Neural progenitor cell (in vitro differentiated cells): ENCODE results near the gene APBB2. TPM values are rescaled to one million over a fixed set of nuclear protein-coding genes. Genes with fewer than 3 reads are reported as not detected.
A peak's percentile ranks its signal among the peaks of the same experiment; 100 is the strongest.
"Not testable (repeated sequence)": the region's sequence is repeated elsewhere in the genome, so short reads cannot be mapped to it uniquely, and the experiment has no call there.

Source experiments
- DNase-seq: peaks from one replicate; pipeline ENCODE4 v3.0.0-alpha.2; 2016; ENCODE audit warnings: low spot score
- H2AFZ ChIP-seq: fragments of 200-600 bp; sonication (generic); replicated peaks from 2 replicates; pipeline ENCODE4 v1.6.1; 2016; ENCODE audit warnings: antibody characterized with exemption
- H3F3A ChIP-seq: fragments of 200-600 bp; sonication (generic); 2 replicates; pipeline ENCODE4 v1.6.1; 2016; ENCODE audit warnings: antibody characterized with exemption, low read depth
- H3K27ac ChIP-seq: fragments of 200-600 bp; sonication (generic); 2 replicates; pipeline ENCODE4 v1.5.1; 2016; ENCODE audit warnings: mild to moderate bottlenecking
- H3K27me3 ChIP-seq: fragments of 200-600 bp; sonication (generic); 2 replicates; pipeline ENCODE4 v1.6.1; 2016; ENCODE audit warnings: mild to moderate bottlenecking, moderate library complexity
- H3K36me3 ChIP-seq: fragments of 200-600 bp; sonication (generic); 2 replicates; pipeline ENCODE4 v1.5.1; 2016
- H3K4me1 ChIP-seq: fragments of 200-600 bp; sonication (generic); 2 replicates; pipeline ENCODE4 v1.6.1; 2016; ENCODE audit warnings: mixed run types
- H3K4me2 ChIP-seq: fragments of 200-600 bp; sonication (generic); 2 replicates; pipeline ENCODE4 v1.6.1; 2016
- H3K4me3 ChIP-seq: fragments of 200-600 bp; sonication (generic); 2 replicates; pipeline ENCODE4 v1.5.1; 2016
- H3K79me2 ChIP-seq: fragments of 200-600 bp; sonication (generic); 2 replicates; pipeline ENCODE4 v1.6.1; 2016; ENCODE audit warnings: low read depth
- H3K9ac ChIP-seq: fragments of 200-600 bp; sonication (generic); 2 replicates; pipeline ENCODE4 v1.6.1; 2016
- H3K9me3 ChIP-seq: fragments of 200-600 bp; sonication (generic); 2 replicates; pipeline ENCODE4 v1.5.1; 2016; ENCODE audit warnings: low read depth
- H4K20me1 ChIP-seq: fragments of 200-600 bp; sonication (generic); 2 replicates; pipeline ENCODE4 v1.6.1; 2016; ENCODE audit warnings: low read depth
- H3K27ac Mint-ChIP-seq: 3 replicates; pipeline ENCODE4 v1.8.0; 2021; ENCODE audit warnings: mixed read lengths
- H3K27me3 Mint-ChIP-seq: 2 replicates; pipeline ENCODE4 v1.8.0; 2022; ENCODE audit warnings: low read depth, mild to moderate bottlenecking, inconsistent platforms, moderate library complexity, mixed read lengths; ENCODE audit not compliant: insufficient read depth
- H3K36me3 Mint-ChIP-seq: 3 replicates; pipeline ENCODE4 v1.8.0; 2021; ENCODE audit warnings: mixed read lengths
- H3K4me1 Mint-ChIP-seq: 3 replicates; pipeline ENCODE4 v1.8.0; 2021; ENCODE audit warnings: mixed read lengths
- H3K4me3 Mint-ChIP-seq: 3 replicates; pipeline ENCODE4 v1.8.0; 2021; ENCODE audit warnings: mild to moderate bottlenecking, moderate library complexity, mixed read lengths
- H3K9me3 Mint-ChIP-seq: 3 replicates; pipeline ENCODE4 v1.8.0; 2020; ENCODE audit warnings: mixed read lengths
- EZH2 ChIP-seq: fragments of 200-600 bp; sonication (generic); IDR thresholded peaks from 2 replicates; pipeline ENCODE4 v1.6.1; 2017; ENCODE audit warnings: antibody characterized with exemption, mild to moderate bottlenecking, moderate library complexity
- EZH2phosphoT487 ChIP-seq: fragments of 200-600 bp; sonication (generic); IDR thresholded peaks from 2 replicates; pipeline ENCODE4 v1.6.1; 2017; ENCODE audit warnings: antibody characterized with exemption
- total RNA-seq: library from RNA; depleted of rRNA; stranded (reverse); fragments of >200 nt; gene quantifications from 2 replicates; pipeline ENCODE4 v1.2.3, GENCODE V29; 2015; ENCODE audit warnings: low replicate concordance
- TF ChIP-seq, protein P1 (sequence below): fragments of 200-600 bp; sonication (generic); IDR thresholded peaks from 2 replicates; pipeline ENCODE4 v1.5.1; 2017; ENCODE audit warnings: antibody characterized with exemption, mild to moderate bottlenecking

The APBB2 gene
- total RNA-seq, 1 donor from 2014 or later, result 83.2 TPM

- no peaks in the 10 kb centered on the region for H3K79me2 ChIP-seq
- no peaks in the 10 kb centered on the region for H3K27me3 ChIP-seq
- no peak for TF ChIP-seq EZH2
- TF ChIP-seq EZH2phosphoT487, result no peak
- TF ChIP-seq, protein P1, sequence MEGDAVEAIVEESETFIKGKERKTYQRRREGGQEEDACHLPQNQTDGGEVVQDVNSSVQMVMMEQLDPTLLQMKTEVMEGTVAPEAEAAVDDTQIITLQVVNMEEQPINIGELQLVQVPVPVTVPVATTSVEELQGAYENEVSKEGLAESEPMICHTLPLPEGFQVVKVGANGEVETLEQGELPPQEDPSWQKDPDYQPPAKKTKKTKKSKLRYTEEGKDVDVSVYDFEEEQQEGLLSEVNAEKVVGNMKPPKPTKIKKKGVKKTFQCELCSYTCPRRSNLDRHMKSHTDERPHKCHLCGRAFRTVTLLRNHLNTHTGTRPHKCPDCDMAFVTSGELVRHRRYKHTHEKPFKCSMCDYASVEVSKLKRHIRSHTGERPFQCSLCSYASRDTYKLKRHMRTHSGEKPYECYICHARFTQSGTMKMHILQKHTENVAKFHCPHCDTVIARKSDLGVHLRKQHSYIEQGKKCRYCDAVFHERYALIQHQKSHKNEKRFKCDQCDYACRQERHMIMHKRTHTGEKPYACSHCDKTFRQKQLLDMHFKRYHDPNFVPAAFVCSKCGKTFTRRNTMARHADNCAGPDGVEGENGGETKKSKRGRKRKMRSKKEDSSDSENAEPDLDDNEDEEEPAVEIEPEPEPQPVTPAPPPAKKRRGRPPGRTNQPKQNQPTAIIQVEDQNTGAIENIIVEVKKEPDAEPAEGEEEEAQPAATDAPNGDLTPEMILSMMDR, result peak; percentile 77
- no peaks in the 10 kb centered on the region for H3K36me3 ChIP-seq
- peak; percentile 48 for DNase-seq
- H3K27me3 Mint-ChIP-seq, result peaks cover 2% of the 10 kb centered on the region
- H3K4me3 ChIP-seq, result no peak overlapping the region
- H3K36me3 Mint-ChIP-seq, result no peaks in the 10 kb centered on the region
- H3K4me1 ChIP-seq, result no peaks in the 10 kb centered on the region
- no peak overlapping the region for H3K27ac ChIP-seq
- H3K4me3 Mint-ChIP-seq, result no peak overlapping the region
- H3F3A ChIP-seq, result peaks cover 6% of the 10 kb centered on the region
- no peaks in the 10 kb centered on the region for H3K9me3 Mint-ChIP-seq
- no peak overlapping the region for H3K27ac Mint-ChIP-seq
- H3K9ac ChIP-seq, result no peak overlapping the region
- peaks cover 4% of the 10 kb centered on the region for H3K4me1 Mint-ChIP-seq
- no peaks in the 10 kb centered on the region for H4K20me1 ChIP-seq
- H2AFZ ChIP-seq, result peak overlapping the region; percentile 67
- H3K9me3 ChIP-seq, result no peaks in the 10 kb centered on the region
- H3K4me2 ChIP-seq, result no peak overlapping the region
Measured at GRCh38 chr4:40924096-40924792, 290.1 kb downstream of the APBB2 start.

- Histone ChIP-seq H2AFZ (no peak overlapping the region), H3K4me3 (no peak overlapping the region), H3K36me3 (no peaks in the 10 kb centered on the region), H3K4me1 (no peaks in the 10 kb centered on the region), H3K9me3 (no peaks in the 10 kb centered on the region), H3K4me2 (no peak overlapping the region), H3K79me2 (no peaks in the 10 kb centered on the region), H3F3A (peaks cover 6% of the 10 kb centered on the region), H4K20me1 (no peaks in the 10 kb centered on the region), H3K27me3 (no peaks in the 10 kb centered on the region), H3K27ac (no peak overlapping the region), H3K9ac (no peak overlapping the region)
- H3K27ac Mint-ChIP-seq, result no peak overlapping the region
- no peaks in the 10 kb centered on the region for H3K9me3 Mint-ChIP-seq
- peaks cover 4% of the 10 kb centered on the region for H3K4me1 Mint-ChIP-seq
- no peaks in the 10 kb centered on the region for H3K36me3 Mint-ChIP-seq
- no peak overlapping the region for H3K4me3 Mint-ChIP-seq
- H3K27me3 Mint-ChIP-seq, result peaks cover 2% of the 10 kb centered on the region
- TF ChIP-seq EZH2, result no peak
- TF ChIP-seq EZH2phosphoT487, result no peak
- TF ChIP-seq, protein P1, result no peak
- no peak for DNase-seq
Measured at GRCh38 chr4:40923316-40924095, 290.8 kb downstream of the APBB2 start.

- not testable (repeated sequence) for H3K27ac Mint-ChIP-seq, H3K9ac ChIP-seq, H3F3A ChIP-seq, H4K20me1 ChIP-seq, H3K36me3 Mint-ChIP-seq, H3K9me3 ChIP-seq, H3K27ac ChIP-seq, H3K4me3 Mint-ChIP-seq, H3K79me2 ChIP-seq, H3K4me3 ChIP-seq, H3K36me3 ChIP-seq, H3K27me3 ChIP-seq, H3K4me1 ChIP-seq, DNase-seq, H3K4me2 ChIP-seq, H2AFZ ChIP-seq, H3K4me1 Mint-ChIP-seq, H3K9me3 Mint-ChIP-seq, H3K27me3 Mint-ChIP-seq
Measured at GRCh38 chr4:40919976-40920375, 294.4 kb downstream of the APBB2 start.

DNA sequence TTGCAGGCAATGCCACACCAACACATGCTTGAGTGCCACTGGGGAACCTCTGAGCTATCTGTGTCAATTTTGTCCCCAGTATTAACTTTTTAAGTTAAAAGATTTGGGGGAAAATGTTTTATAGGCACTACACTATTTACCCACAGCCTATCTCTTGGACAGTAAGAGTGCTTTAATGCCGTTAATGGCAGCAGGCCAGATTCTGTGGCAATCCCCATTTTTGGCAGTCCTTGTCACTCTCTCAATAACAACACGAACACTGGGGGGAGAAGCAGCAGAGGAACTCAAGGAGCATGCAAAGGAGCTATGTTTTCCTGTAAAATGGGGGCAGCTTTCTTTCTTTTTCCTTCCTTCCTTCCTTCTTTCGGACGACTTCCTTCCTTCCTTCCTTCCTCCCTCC, 296.0 kb downstream of the APBB2 start:
- no peak overlapping the region for H3K27ac Mint-ChIP-seq
- H3K36me3 Mint-ChIP-seq, result no peaks in the 10 kb centered on the region
- Histone ChIP-seq H3K4me1 (peaks cover 10% of the 10 kb centered on the region), H2AFZ (no peak overlapping the region), H3K4me3 (no peak overlapping the region), H3K9me3 (no peaks in the 10 kb centered on the region), H3K79me2 (no peaks in the 10 kb centered on the region), H3K36me3 (no peaks in the 10 kb centered on the region), H3K9ac (no peak overlapping the region), H3F3A (no peaks in the 10 kb centered on the region), H3K27ac (no peak overlapping the region), H3K27me3 (no peaks in the 10 kb centered on the region), H4K20me1 (no peaks in the 10 kb centered on the region), H3K4me2 (no peak overlapping the region)
- no peak for DNase-seq
- H3K9me3 Mint-ChIP-seq, result no peaks in the 10 kb centered on the region
- no peak overlapping the region for H3K4me3 Mint-ChIP-seq
- TF ChIP-seq EZH2 (no peak), EZH2phosphoT487 (no peak)
- TF ChIP-seq, protein P1, result no peak
- H3K27me3 Mint-ChIP-seq, result peaks cover 2% of the 10 kb centered on the region
- H3K4me1 Mint-ChIP-seq, result peaks cover 9% of the 10 kb centered on the region
